PC-3 (cell line): Measurements from ENCODE around the gene IRGQ.

Source experiments
- CTCF ChIP-seq: fragments of 300-600 bp; sonication (generic); conservative IDR thresholded peaks from 2 replicates; pipeline ENCODE4 v1.5.1; 2017; ENCODE audit warnings: antibody characterized with exemption, low read depth, mild to moderate bottlenecking, low read length
- EZH2 ChIP-seq: fragments of 300-600 bp; sonication (generic); IDR thresholded peaks from one replicate; pipeline ENCODE4 v1.6.1; 2017; ENCODE audit warnings: antibody characterized with exemption, mild to moderate bottlenecking, low read length; ENCODE audit not compliant: unreplicated experiment

DNA sequence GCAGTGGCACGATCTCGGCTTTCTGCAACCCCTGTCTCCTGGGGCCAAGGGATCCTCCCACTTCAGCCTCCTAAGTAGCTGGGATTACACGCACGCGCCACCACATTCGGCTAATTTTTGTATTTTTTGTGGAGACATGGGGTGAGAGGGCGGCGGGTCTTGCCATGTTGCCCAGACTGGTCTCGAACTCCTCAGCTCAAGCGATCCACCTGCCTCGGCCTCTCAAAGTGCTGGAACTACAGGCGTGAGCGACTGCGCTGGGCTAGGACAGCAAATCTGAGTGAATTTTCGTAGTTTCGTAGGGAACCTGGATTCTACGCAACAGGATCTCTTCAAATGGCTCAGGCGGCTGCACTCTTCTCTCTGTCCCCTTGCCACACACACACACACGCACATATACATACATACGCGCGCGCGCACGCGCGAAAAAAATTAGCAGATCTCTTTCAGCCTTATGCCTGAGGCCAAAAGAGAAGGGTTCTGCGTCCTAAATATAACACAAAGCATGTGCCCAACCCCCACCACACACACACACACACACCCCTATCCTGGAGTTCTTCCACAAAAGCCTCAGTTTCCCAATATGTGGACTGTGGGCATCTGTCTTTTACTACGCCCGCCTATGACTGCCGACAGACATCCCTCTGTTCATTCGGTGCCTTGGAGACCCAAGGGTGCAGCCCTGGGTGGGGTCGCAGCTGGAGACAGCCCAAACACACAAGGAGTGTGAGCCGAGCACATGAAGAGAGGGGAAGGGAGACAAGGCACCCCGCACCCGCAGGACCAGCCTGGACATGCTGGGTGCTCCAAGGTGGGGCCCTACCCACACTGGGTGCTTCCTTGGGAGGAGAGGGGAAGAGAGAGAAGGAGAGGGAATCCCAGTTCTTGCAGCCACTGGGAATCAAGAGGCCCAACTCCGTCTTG, 19.7 kb downstream of the IRGQ start:
- TF ChIP-seq CTCF (no peak), EZH2 (no peak)
